ENCODE results near the gene SORBS1.

The SORBS1 gene

DNA sequence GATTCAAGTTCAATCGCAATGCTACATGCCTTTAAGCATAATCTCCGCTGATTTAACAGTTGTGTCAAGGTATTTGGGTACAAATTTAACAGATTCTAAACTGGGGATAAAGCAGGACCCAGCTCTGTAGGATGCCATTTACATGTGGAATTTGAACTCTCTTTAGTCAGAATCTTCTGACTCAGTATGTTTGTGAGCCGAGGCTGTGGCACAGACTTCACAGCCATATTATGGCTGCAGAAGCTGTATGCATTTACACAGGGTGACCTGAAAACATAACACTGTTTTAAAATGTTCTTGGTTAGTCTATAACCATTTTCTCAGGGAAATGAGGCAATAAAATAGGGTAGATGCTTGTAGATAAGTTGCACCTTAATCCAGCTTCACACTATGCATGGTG, 279.1 kb downstream of the SORBS1 start:
- no peak for DNase-seq

DNA sequence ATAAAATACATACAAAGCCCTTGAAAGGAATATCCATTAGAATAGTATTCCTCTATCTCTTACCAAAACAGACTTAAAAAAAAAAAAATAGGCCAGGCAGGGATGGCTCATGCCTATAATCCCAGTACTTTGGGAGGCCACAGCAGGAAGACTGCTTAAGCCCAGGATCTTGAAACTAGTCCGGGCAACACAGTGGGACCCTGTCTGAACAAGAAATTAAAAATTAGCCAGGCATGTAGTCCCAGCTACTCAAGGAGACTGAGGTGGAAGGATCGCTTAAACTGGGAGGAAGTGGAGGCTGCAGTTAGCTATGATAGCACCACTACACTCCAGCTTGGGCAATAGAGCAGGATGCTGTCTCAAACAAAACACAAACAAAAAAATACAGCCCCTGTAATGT, 280.0 kb downstream of the SORBS1 start:
- DNase-seq: no peak

DNA sequence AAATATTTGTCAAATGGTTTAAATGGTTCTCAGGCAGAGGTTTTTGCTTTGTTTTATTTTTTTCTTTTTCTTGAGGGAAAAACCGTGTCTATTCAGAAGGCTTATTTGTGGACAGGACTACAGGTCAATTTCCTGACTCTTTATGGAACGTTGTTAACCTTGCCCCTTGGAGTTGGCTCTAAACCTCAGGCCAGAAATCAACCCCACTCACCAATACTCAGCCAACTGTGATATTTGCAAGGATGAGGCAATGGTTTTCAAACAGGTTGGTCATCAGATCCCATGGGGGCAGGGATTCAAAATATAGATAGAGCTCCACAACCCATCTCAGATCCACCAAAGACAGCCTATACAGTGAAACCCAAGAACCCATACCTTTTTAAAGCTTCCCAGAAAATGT, 280.5 kb downstream of the SORBS1 start:
- DNase-seq: no peak

DNA sequence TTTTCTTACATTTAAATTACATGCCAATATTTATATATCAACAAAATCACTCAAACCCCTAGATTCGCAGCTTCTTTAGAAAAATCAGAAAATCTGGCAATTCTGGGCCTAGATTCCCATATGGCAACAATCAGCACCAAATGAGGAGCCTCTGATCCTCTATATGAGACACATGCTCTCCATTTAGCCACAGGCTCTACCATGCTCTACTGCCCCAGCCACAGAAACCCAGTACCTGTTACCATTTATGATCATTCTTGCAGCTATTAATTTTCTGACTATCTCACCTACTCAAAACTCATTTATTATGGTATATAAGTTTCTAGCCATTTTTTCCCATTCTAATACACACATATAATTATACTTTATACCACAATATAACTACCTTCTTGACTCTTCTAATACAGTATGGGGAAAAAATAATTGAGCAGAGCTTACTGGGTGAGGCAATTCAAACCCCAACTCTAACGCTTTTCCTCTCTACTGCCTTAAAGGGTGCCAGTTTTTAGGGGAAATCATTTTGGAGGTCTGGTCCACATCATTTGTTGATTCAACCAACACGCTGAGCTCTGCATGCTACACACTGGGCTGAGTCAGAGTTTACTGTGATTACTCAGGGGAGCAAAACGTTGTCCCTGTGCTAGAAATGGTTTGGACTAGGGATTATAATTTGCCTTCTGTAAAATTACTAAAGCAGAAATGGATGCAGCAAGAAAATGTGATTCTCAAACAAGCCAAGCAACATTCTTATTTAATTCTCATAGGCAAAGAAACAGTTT, 281.9 kb downstream of the SORBS1 start:
- no peak for DNase-seq

DNA sequence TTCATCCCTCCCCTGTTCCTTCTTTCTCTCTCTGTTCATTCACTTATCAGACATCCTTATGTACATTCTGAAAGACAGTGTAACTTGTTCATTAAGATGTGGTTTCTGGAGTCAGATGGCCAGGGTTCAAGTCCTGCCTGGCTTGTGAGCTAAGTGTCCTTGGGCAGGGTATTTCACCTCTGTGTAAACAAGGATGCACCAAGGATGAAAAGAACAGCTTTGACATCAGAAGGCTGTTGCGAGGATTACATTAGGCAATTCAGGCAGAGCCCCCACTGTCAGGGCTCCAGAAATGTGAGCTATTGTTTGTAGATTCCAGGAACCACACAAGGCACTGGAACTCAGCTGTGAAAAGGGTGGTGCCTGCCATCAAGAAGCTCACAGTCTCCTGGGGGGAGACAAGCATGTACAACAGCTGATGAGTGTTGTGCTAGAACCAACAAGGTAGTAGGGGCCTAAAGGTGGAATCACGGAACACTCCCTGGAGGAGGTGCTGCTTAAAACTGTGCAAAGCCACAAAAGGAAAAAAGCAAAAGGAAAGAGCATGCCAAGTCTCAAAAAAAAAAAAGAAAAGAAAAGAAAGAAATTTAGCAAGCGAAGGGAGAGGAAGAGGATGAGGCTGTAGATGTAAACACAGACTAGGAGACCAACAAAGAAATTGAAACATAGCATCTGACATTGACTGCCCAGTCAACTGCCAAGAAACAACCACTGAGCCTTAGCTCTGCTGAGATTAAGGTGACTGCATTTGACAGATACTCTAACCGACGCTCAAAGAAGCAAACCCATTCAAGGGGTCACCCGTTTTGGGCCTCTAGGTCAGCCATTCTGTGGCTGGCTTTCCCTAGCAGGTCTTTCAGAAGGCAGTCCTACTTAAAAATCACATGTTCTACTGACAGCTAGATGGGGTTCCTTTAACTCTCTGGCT, 282.8 kb downstream of the SORBS1 start:
- DNase-seq: no peak

DNA sequence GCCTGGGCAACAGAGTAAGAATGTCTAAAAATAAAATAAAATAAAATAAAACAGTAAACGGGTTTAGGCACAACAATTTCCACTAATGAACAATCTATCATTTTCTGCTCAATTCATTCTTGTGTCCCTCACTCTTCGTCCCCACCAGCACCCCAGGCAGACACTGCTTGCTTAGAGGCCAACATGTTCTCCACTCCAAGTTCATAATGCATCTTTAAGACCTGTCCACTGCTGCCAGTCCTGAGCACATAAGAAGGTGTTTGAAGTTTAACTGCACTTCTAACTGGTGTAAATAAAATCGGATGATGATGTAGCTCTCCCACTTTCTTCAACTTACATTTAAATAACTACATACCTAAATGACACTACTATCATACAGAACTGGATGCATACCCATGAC, 283.6 kb downstream of the SORBS1 start:
- no peak for DNase-seq

DNA sequence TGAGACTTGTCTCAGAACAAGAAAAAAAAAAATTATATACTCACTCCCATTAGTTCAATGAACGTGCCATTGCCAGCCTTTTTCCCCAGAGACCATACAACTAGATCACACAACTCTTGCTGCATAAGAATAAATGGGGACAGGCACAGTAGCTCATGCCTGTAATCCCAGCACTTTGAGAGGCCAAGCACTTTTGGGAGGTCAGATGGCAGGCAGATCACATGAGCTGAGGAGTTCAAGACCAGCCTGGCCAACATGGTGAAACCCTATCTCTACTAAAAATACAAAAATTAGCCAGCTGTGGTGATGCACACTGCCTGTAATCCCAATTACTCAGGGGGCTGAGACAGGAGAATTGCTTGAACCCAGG, 284.0 kb downstream of the SORBS1 start:
- no peak for DNase-seq

DNA sequence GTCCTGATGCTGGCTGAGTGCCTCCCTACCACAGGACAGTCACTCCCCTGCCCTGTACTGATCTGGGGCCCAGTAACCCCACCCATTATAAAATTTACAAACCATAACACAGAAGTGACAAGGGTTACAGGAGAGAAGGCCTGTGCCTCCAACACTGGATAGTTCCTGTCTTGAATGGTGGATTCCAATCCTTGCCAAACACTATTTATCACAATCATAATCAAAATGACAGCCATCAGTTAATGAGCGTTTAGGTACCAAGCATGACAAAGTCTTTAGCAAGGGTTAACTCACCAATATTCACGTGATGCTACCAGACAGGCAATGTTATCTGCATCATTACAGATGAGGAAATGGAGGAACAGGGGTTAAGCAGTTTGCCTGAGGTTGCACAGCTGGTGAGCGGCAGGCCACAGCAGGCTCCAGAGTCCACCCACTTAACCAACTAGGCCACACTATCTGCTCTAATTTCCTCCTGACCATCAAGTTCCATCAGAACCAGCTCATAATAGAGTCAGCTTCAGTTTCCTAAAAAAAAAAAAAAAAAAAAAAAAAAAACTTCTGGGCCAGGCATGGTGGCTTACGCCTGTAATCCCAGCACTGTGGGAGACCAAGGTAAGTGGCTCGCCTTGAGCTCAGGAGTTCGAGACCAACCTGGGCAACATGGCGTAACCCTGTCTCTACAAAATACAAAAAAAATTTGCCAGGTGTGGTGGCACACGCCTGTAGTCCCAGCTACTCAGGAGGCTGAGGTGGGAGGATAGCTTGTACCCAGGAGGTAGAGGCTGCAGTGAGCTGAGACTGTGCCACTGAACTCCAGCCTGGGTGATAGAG, 284.6 kb downstream of the SORBS1 start:
- no peak for DNase-seq

DNA sequence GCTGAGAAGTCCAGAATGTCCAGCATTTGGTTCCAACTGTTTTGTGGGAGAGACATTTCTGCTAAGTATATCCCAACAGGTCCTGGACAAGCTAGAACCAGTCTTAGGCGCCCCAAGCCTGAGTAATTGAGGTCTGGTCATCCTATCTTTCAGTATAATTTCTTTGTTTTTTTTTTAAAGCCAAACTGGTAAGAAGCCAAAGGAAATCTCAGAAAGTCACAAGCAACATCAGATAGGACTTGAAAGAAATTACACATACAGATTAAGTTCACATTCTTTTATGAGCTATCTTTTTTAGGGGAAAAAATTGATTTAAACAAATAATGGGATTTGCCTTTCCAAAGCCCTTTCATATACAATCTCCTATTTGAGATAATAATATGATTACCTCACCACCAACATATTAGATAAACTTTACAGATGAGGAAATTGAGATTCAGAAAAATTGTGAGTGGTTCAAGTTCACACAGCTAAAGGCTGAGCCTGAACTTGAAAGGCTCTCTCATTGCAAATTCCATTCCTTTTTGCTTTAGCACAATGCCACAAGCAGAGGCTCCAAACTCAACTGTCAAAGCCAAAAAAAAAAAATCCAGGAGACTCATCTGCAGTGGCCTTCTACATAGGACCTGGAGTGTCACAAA, 285.3 kb downstream of the SORBS1 start:
- DNase-seq: no peak

DNA sequence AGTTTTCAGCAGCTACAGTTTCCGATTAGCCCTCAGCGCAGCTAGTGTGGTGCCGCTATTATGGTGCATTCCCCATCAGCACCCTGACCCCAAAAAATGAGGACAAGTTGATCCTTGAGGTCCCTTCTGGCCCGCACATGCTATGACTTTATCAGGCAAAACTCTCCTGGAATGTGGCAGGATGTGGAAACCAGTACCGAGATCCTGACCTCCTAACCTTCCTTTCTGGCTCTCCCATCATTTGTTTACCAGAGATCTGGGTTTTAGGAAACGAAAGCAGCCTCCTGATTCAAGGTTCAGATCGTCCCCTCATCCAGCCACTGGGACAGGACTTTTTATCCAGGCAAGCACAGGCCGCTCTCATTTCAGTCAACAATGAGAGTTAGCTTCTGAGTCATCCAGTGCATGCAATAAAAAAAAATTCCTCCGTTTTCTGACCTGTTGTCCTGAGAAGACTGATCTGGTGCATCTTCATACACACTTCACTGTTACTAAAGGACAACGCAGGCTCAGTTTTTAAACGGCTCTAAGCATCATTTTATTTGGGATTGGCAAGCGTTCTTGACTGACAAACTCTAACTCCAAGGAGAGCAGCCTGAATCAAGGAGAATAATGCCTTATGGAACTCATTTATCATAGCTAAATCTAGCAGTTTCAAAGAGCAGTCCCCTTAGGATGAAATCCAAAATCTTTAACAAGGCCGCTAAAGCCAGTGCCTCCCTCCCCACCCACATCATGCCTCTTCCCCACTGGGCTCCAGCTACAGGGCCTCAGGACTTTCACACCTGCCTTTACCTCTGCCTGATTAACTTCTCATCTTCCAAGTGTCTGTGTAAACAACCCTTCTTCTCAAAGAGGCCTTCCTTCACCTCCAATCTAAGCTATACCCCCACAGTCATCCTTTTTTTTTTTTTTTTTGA, 287.5 kb downstream of the SORBS1 start:
- no peak for DNase-seq

DNA sequence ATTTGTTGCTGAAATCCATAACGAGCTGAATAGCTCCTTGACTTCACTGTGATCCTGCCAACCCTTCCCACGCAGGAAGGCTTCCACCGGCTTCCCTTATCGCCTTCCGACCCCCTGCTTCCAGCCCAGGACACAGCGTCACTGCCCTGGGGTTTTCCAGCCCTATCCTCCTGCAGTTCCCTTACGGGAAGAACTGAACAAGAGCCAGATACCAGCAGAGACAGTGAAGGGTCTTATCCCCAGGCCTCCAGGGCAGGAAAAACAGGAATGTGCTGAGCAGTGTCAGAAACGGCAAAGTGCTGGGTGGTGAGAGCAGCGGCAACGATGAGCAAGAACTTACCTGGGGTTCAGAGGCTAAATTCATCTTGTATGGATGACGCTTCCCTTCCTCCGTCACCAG, 292.7 kb downstream of the SORBS1 start:
- DNase-seq: no peak

DNA sequence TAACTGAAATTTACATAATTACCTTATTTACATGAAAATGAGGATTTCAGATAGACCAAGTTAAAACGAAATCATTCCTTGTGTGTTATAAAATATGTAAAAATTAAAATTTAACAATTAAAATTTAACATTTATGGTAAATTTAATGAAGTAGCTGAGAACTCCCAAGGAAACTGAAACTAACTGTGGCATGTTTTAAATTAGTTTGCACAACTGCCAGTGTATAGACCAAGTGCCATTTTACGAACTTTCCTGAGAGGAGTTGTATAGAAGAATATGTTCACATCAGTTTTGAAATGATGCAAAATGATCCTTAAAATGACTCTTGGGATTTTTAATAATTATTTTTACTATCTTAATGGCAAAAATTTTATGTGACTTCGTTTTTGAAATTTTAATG, 293.9 kb downstream of the SORBS1 start:
- no peak for DNase-seq

DNA sequence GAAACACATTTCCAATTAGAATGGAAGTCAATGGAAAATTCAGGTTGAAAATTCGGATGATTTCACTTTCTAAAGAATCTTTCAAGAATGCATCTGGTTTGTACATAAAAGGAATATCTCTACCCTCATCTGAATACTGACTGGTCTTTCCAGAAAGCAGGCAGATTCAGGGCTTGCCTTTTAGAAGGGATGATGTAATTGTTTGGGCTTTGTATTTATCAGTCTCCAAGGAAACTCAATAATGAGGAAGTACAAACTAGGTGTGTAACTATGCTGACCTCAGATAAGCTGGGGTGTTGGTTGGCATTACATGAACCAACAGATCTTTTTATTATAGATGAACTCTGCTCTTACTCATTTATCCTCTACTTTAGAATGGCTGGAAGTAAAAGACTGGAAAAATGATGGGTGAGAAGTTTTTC, 294.5 kb downstream of the SORBS1 start:
- no peak for DNase-seq

DNA sequence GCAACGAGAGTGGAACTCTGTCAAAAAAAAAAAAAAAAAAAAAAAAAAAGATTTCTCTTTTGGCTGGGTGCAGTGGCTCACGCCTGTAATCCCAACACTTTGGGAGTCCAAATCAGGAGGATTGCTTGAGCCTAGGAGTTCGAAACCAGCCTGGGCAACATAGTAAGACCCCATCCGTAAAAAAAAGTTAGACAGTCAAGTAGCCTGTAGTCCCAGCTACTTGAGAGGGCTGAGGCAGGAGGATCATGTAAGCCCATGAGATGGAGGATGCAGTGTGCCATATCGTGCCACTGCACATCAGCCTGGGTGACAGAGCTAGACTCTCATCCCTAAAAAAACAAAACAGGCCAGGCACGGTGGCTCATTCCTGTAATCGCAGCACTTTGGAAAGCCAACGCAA, 295.6 kb downstream of the SORBS1 start:
- no peak for DNase-seq

DNA sequence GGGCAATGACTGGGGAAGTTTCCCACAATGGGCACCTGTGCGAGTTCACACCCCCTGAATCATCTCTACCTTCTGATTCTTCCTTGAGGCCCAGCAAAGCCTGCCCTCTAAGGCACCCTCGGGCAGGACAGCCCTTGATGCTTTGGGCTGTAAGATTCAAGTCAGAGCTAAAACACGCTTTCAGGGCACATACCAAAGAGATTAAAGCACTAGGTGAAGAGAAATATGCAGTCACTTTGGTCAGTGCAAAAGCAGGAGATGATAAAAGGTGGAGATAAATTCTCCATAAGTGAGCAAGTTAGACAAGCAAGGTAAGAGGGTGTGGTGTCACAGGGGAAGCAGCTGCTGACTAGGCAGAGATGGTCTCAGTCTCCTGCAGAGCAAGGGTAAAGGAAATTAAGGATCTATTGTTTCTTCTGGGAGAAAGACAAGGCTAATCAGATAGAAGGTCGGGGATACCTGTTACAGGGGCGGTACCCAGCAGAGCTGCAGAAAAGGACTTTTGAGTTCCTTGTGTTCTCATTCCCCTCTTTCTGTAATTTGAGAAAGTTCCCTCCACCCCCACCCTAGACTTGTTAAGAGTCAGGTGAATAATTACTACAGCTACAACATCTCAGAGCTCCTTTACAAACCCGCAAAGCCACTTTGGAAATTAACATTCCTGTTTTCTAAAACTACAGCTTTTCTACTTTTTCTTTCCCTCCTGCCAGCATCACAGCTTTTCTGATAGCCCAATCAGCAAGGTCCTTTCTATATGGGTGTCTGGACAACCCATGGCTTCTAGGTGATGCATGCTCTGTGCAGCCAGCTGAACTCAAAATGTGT, 296.7 kb downstream of the SORBS1 start:
- DNase-seq: no peak

DNA sequence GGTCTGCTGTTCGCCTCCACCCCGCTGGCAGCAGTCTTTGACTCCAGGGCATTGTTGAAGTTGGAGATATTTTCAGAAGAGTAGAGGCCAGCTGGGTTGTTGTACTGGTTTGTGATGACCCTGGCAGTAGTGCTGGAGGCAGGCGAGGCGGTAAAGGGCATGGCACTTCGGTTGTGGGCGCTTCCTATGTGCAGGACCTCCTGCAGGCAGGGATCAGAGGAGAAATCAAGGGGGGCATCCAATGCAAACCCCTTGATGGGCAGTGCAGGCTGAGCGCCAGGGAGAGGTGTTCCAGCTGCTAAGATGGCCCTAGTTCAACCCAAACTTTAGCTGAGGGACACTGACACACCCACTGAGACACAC, 297.3 kb downstream of the SORBS1 start:
- DNase-seq: no peak

DNA sequence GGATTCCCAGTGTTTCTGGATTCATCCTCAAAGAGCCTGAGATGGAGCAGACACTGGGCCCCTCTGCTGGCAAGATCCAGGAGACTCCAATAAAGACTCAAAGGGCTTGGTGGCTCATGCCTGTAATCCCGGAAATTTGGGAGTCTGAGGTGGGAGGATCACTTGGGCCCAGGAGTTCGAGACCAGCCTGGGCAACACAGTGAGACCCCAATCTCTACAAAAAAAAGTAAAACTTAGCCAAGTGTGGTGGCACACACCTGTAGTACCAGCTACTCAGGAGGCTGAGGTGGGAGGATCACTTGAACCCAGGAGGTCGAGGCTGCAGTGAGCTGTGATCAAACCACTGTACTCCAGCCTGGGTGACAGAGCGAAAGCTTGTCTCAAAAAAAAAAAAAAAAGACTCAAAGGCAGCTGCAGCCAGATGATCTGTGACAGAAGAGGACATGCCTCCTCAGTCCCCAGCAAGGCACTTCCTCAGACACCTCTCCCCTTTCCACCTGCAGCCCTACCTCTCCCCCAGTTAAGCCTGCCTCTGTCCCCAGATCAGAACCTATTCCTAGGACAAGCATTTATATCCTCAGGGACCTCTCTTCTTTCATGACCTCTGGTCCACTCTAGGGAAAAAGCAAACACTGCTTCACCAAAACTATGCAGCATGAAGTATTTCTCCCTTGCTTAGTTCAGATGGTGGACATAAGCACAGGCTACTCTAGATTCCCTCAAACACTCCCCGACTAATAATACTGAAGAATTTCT, 298.2 kb downstream of the SORBS1 start:
- DNase-seq: no peak

DNA sequence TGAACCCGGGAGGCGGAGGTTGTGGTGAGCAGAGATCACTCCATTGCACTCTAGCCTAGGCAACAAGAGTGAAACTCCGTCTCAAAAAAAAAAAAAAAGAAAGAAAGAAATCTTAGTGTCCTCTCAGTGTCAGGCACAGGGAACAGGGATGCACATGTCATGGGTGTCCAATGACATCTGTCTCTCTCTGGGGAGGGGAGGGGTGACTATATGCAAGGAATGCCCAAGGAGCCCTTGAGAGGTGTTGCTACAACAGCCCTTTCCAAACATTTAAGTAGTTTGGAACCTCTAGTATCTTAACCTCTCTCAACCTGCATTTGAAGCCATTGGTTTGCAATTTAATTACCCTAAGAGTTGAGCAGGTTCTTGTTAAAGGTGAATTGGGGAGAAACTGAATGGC, 299.2 kb downstream of the SORBS1 start:
- DNase-seq: no peak

All from activated T-cell treated with anti-CD3 and anti-CD28 coated beads, Interleukin-2, amount 50 U/mL, for 48 hours (primary cell).